Iris pigment epithelial cell (primary cell): ENCODE measurements around the gene PIWIL1.

Experiments used
- DNase-seq: peaks from one replicate; pipeline ENCODE4 v3.0.0-alpha.2; 2011; ENCODE audit warnings: low read depth

Gene PIWIL1

GRCh38 chr12:130374083-130374482 is 36.4 kb downstream of the PIWIL1 start:
- DNase-seq, result no peak

DNA sequence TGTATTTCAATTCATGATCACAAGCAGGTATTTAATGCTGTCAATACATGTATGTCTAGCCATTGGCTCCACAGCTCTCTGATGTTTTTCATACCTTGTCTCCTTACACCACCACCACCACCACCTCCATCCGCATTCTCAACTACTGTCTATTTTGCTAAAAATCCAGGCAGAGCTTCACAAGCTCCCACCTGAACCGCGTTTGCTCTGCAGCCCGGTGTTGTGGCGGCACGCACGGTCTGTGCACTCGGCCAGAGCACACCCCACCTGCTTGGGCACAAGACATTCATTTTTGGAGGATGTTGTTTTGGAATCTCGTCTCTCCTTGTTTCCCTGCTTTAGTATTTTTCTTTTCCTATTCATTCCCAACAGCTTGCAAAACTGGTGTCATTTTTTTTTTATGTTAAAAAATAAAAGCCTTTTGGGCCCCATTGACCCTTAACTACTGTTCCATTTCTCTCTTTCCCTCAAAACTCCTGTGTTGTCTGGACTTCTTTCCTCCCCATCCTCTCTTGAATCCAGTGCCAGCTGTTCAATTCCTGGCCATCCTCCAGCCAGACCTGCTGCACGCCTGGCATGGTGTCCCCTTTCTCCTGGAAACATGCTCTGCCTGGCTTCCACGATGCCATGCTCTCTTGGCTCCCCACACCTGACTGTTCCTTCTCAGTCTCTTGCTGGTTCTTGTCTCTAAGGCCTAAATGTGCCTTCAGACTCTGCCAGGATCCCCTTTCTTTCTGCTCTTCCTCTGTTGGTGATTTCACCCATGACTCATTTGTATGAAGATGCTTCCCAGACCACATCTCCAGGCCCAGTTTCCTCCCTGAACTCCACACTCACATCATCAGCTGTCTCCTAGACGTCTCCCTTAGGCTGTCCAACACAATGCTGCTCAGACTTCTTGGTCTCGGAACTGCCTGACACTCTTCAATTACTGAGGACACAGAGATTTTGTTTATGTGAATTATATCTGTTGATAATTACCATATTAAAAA is 37.9 kb downstream of the PIWIL1 start:
- DNase-seq, result no peak

- DNase-seq, result no peak
Measured at GRCh38 chr12:130382818-130383217, 45.1 kb downstream of the PIWIL1 start.

DNA sequence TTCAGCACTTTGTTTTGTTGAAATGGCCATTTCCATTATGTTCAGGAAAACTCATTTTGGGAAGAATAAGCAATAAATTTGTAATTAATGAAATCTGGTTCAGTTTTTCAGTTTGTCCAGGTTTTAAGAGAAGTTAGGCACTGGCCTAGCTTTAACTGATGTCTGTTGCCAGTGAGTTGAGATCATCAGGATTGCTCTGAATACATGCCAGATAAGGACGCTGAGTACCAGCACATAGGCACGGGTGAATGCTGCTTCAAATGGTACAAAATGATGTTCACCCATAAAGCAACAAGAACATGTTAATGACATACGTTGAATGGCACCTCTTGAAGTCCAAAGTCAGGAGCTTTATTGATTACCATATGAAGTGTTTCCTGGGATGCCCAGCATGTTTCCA is 46.5 kb downstream of the PIWIL1 start:
- no peak for DNase-seq

DNA sequence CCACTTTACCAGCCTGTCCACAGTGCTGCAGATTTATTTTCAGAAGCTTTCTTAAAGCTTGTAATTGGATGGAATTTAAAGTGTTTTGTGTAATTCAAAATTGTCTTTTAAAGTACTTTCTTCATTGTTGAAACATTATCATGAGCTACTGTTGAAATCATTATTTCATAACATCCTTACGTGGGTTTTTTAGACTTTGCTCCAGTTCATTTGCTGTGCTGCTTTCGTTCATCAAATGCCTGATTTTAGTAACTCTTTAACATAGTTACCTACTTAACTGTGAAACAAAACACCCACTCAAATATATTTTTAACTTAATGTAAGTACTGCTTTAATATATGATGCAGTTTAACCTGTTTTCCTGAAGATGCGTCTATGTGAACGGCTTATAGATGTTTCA is 47.5 kb downstream of the PIWIL1 start:
- no peak for DNase-seq

GRCh38 chr12:130391186-130391585 is 53.5 kb downstream of the PIWIL1 start:
- no peak for DNase-seq

DNA sequence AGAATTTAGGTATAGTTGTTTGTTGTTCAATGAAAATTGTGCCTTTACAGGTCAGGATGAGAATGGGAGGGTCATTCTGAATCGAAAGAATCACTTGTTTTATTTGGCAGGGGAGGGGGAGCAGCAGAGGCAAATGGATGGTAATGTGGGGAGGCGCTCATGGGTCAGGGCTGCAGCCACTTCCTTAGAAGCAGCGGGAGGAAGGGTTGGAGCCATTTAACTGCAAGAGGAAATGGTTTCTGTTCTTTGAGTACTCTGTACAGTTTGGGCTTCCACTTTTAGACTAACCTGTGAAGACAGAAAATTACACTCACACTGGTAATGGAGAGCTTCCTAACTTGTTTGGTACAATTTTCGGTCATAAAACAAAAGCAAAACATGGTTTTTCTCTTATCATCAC is 57.2 kb downstream of the PIWIL1 start:
- no peak for DNase-seq

DNA sequence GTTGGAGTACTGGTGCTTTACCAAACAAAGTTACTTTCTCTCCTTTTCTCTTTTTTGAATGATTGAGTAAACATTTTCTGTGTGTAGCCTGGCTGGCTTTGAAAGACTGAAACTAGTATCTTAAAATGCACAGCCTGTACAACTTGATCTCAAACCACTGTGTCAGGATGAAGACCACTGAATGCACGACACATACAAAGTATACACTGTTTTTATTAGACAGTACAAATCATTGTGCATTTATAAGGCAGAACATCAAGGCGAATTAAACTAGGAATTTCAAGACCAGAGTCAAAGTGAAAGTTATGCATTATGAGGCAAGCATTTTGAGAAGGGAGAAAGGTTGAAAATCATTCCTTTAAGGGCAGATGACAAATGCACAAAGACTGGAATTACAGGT is 59.0 kb downstream of the PIWIL1 start:
- DNase-seq, result no peak

- DNase-seq, result no peak
Measured at GRCh38 chr12:130398100-130398848, 60.6 kb downstream of the PIWIL1 start.

DNA sequence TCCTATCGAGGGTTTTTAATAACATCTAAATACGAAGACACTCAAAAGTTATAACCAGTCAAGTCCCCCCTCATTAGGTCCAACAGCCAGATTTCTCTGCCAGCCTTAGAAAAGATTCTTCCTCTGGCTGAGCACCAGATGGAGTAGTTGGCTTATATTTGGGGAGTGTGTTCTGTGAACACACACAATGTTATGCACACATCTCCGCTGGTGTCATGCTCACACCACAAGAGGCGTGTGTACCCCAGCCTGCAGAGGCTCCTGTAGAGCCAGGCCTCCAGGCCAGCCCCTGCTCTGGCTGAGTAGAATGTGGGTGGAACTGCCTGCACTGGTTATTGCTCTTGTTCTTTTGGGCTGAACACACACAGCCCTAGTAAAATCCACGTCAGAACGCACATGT is 64.0 kb downstream of the PIWIL1 start:
- DNase-seq, result peak; percentile 1

DNA sequence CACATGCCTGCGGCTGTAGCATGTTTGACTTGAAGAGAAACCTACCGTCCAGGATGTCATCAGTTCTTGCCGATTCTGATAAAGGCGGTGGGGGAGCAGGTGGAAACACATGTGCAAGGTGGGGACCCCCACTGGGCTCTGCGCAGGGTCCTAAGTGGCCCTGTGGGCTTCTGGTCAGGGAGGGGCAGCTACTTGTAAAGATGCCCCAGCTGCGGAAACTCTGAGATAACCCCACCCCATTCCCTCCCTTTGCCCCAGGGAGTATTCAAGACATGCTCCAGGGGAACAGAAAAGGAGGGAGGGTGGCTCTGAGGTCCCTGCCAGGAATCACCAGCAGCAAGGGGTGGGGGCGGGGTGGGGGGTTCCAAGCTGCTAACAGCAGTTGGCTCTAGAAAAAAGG is 67.6 kb downstream of the PIWIL1 start:
- DNase-seq, result no peak

- DNase-seq, result no peak
Measured at GRCh38 chr12:130412384-130412783, 74.7 kb downstream of the PIWIL1 start.

GRCh38 chr12:130413909-130414308 is 76.2 kb downstream of the PIWIL1 start:
- no peak for DNase-seq

GRCh38 chr12:130414381-130414780 is 76.7 kb downstream of the PIWIL1 start:
- DNase-seq, result no peak

DNA sequence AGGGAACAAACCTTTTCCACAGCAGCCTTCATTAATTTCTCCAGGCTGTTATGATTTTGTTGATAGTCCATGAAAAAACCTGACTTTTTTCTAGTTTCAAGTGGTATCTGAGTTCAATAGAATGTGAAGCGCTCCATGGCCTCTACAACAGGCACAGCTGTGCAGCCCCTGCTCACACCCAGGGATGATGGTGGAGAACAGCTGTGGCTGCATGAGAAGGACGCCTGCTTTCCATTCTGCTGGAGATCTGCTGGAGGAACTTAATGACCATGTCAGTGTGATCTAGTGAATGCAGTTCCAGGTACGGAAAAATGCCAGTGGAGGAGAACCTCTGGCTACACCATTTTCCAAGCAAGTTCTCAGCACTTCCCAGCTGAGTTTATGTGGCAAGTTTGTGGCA is 80.6 kb downstream of the PIWIL1 start:
- no peak for DNase-seq

DNA sequence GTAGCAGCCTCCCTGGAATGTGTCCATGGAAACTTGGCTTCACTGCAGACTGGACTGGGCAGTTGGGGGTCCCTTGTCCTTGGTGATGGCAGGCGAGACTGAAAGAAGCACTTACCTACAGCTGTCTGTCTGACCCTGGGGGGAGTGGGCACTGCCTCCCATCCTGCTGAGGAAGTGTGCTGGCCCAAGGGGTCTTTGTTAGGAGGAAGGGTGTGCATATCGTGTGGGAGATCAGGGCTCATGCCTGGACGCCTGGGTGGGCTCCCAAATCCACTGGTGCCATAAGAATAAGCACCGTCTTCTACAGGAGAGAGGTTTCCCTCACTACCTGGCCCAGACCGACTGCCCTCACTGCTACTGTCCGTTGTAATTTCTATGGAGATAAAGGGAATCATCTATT is 81.4 kb downstream of the PIWIL1 start:
- no peak for DNase-seq

GRCh38 chr12:130420071-130420470 is 82.4 kb downstream of the PIWIL1 start:
- DNase-seq, result no peak

GRCh38 chr12:130421896-130422295 is 84.2 kb downstream of the PIWIL1 start:
- DNase-seq, result no peak
